Esophagus squamous epithelium (tissue), 4 donors: ENCODE measurements around the gene ACCS.
A peak's percentile ranks its signal among the peaks of the same experiment; 100 is the strongest.

Source experiments
- CTCF ChIP-seq, 6 experiments: fragments of 450-650 bp in 4 of 6; fragments of 200-600 bp in 2 of 6; sonication (generic) in 2 of 6; IDR thresholded peaks; one replicate each; pipeline ENCODE4 v1.5.1; 2016 to 2019; ENCODE audit warnings: antibody characterized with exemption in 6 of 6, mild to moderate bottlenecking in 4 of 6, moderate library complexity in 4 of 6
- POLR2A ChIP-seq, 4 donors: fragments of 450-650 bp; IDR thresholded peaks; one replicate each; pipeline ENCODE4 v1.6.1; 2017; ENCODE audit warnings: antibody characterized with exemption in 4 of 4, mild to moderate bottlenecking in 4 of 4, moderate library complexity in 3 of 4

GRCh38 chr11:44036811-44037657 lies 29.0 kb upstream of the ACCS start:
- TF ChIP-seq CTCF (IDR thresholded peaks at IDR 0.05), result peak in 5 of 6 experiments; percentile 53 to 67 (median 59)
- no peak for TF ChIP-seq POLR2A (IDR thresholded peaks at IDR 0.05)
